T-helper 22 cell (primary cell): ENCODE measurements around the gene KLHL26.

Source experiments
- DNase-seq: peaks from one replicate; pipeline ENCODE4 v3.0.0-alpha.2; 2020; ENCODE audit warnings: low read depth

The KLHL26 gene

GRCh38 chr19:18646535-18647370 lies 9.9 kb downstream of the KLHL26 start:
- no peak for DNase-seq

GRCh38 chr19:18647371-18647767 lies 10.5 kb downstream of the KLHL26 start:
- no peak for DNase-seq

DNA sequence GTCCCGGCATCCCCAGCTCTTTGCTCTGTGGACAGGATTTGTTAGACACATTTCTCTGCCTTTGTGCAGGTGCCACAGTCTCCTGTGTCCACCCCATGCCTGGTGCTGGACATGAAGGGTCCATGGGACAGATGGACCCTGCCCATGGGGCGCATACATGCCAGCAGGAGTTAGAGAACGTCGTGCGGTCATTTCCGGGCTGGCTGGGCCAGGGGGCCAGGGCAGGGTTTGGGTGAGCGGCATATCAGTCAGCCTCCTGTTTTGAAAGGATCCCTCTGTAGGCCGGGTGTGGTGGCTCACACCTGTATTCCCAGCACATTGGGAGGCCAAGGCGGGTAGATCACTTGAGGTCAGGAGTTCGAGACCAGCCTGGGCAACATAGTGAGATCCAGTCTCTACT lies 11.0 kb downstream of the KLHL26 start:
- no peak for DNase-seq

- no peak for DNase-seq
Observed at GRCh38 chr19:18648973-18649315, 12.1 kb downstream of the KLHL26 start.

GRCh38 chr19:18649371-18650020 lies 12.7 kb downstream of the KLHL26 start:
- DNase-seq, result no peak

DNA sequence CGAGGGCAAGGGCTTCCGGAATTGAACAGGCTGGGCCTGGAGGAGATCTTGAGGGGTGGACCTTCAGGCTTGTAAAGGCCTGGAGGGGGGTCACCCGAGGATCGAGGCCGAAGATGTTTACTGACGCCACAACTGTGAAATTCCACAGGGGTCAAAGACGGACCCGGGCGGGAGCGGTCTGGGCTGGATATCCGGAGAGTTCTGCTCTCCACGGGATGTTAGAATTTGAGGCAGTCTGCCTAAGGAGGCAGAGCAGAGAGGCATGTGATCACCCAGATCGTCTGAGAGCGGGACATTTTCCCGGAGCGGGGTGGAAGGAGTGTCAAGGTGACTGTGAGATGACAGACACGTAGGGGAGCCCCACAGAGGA lies 13.2 kb downstream of the KLHL26 start:
- DNase-seq, result no peak

DNA sequence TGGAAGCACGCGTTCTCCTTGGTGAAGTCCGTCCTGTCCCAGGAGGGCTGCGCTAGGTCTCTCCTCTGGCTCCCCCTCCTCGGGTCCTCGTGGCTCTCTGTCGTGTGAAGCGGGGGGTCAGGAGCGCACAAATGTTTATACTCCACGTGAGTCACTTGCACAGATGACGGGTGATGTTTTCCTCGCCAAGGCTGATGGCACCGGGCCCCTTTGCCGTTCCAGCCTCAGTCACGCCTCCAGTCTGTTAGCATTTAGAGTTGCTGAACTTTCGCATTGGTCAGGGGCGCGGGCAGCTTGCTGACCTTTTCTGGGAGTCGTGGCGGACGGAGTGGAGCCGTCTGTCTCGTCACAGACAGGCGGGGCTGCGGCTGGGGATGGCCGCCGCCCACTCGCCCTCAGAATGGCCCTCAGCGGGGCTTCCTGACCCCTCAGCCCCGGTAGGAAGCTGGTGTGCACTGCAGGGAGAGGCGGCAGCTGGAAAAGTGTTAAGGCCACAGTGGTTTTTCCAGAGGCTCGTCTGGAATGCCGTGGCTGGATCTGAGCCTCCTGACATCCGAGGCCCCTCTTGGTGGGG lies 13.7 kb downstream of the KLHL26 start:
- no peak for DNase-seq

DNA sequence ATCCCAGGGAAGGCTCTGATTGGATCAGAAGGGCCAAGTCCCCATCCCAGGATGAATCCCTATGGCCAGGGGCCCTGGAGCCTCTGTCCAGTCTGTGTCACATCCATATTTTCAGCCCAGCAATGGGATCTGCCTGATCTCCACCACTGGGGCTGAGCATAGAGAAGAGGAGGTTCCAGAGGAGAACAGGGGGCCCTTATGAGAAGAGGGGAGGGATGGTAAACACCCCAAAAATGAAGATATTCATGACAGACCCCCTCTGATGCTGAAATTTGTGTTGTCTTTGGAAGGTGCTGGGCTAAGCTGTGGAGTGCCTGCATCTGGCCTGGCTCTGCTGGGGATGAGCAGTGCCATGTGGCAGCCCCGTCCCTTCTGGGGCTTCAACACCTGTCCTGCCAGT lies 14.5 kb downstream of the KLHL26 start:
- no peak for DNase-seq

DNA sequence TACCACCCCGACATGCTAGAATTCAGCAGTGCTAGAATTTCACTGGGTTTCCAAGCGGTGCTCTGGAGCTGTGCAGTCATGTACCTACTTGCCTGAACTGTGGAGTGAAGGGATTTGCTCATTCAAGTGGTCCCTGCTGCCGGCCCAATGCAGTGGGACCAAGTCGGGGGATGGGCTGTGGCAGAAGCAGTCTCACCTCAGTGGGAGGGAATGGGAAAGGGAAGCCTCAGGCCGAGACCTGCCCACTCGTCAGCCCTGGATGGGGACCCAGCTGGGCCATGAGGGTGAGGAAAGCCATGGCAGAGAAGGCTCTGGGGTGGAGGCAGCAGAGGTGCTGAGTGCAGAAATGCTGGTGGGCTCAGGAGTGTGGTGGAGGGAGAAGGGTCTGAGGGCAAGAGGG lies 14.9 kb downstream of the KLHL26 start:
- no peak for DNase-seq

GRCh38 chr19:18653853-18654252 lies 17.0 kb downstream of the KLHL26 start:
- no peak for DNase-seq

- DNase-seq, result no peak
Observed at GRCh38 chr19:18654469-18654868, 17.6 kb downstream of the KLHL26 start.

DNA sequence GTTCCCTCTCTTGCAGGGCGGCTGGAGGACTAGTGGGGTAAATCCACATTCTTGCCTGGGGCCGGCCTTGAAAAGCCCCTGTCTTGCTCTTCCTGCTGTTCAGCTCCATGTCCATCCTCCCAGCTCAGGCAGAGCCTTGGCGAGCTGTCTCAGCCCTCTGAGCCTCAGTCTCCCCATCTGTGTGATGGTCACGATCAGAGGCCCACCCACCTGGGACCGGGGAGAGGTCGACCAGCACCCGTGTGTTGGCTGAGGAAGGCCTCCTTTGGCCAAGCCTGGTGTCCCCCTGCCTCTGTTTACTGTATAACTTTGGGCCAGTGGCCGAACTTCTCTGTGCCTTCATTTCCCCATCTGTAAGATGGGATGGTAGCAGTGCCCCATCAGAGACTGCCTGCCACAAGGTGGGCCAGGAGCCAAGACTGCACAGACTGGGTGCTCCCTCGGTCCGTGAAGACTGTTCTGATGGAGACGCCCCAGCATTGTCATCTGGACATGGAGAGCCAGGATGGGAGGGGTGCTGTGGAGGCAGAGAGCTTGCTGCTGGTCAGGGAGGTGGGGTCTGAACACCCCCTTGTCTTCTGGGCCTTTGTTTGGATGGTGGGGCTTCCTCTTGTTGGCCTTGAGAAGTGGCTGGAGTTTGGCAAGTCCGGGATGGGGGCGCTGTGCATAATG lies 18.5 kb downstream of the KLHL26 start:
- DNase-seq, result no peak

GRCh38 chr19:18656337-18657086 lies 19.7 kb downstream of the KLHL26 start:
- DNase-seq, result no peak

- DNase-seq, result no peak
Observed at GRCh38 chr19:18657590-18658365, 20.9 kb downstream of the KLHL26 start.

DNA sequence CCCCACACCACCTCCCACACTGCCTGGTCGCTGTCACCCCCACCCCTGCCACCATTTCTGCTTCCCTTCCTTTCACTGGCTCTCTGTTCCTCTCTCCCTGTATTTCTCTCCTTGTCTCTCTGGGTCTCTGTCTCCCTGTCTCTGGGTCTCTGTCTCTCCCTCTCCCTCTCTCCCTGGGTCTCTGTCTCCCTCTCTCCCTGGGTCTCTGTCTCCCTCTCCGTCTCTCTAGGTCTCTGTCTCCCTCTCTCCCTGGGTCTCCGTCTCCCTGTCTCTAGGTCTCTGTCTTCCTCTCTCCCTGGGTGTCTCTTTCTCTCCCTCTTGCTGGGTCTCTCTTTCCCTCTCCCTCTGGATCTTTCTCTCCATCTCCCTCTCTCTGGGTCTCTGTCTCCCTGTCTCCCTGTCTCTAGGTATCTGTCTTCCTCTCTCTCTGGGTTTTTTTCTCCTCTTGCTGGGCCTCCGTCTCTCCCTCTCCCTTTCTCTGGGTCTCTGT lies 21.6 kb downstream of the KLHL26 start:
- DNase-seq, result no peak

GRCh38 chr19:18659281-18660050 lies 22.6 kb downstream of the KLHL26 start:
- no peak for DNase-seq

- DNase-seq, result no peak
Observed at GRCh38 chr19:18660051-18660910, 23.5 kb downstream of the KLHL26 start.

DNA sequence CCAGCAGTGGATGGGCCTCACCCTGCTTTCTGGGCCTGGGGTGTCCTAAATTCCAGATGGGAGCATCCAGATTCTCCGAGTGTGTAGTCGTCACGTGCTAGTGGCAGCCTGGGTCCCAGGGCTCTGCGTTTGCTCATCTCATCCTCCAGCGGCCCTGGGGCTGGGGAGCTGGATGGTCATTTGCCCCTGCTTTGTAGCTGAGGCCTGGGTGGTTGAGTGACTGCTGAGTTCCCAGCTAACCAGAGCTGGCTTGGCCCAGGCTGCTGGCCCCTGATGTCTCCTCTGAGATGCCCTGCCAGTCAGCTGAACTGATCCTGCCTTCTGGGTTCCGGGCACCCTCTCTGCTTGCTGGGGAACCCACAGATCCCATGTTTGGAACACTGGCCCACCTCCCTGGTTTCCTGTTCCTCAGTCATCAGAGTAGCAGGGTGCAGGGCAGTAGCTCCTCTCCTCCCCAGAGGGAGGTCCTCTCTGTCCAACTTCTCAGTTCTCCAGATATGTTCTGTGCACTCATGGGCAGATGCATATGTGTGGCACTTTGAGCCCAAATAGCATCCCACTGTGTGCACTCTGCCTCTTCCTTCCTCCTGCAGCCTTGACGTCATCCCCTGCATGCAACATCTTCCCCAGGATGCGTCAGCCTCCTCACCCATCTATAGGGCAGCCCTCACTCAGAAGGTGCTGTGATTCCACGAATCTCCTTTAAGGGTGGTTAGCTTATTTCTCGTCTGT lies 24.3 kb downstream of the KLHL26 start:
- no peak for DNase-seq
